IMR-90 (cell line): Measurements from ENCODE around the gene SAT2.

Experiments used
- BHLHE40 ChIP-seq: fragments of 150-350 bp; IDR thresholded peaks from 2 replicates; pipeline ENCODE4 v1.6.1; 2016; ENCODE audit warnings: mild to moderate bottlenecking, low read depth, low read length
- CEBPB ChIP-seq: IDR thresholded peaks from 2 replicates; pipeline ENCODE4 v1.6.1; 2012; ENCODE audit warnings: low read depth, low read length, improper control_type of control experiment
- CHD1 ChIP-seq: IDR thresholded peaks from 2 replicates; pipeline ENCODE4 v1.6.1; 2012; ENCODE audit warnings: low read depth, low read length, improper control_type of control experiment
- CTCF ChIP-seq: conservative IDR thresholded peaks from 2 replicates; pipeline ENCODE4 v1.5.1; 2012; ENCODE audit warnings: mild to moderate bottlenecking, low read depth, low read length, improper control_type of control experiment
- FOS ChIP-seq: fragments of 150-350 bp; IDR thresholded peaks from 2 replicates; pipeline ENCODE4 v1.6.1; 2016; ENCODE audit warnings: low read depth, low read length
- MAFK ChIP-seq: IDR thresholded peaks from 2 replicates; pipeline ENCODE4 v1.6.1; 2012; ENCODE audit warnings: low read depth, low read length, improper control_type of control experiment
- MAZ ChIP-seq: IDR thresholded peaks from 2 replicates; pipeline ENCODE4 v1.6.1; 2012; ENCODE audit warnings: low read depth, mild to moderate bottlenecking, low read length, improper control_type of control experiment, moderate library complexity, borderline replicate concordance
- MXI1 ChIP-seq: IDR thresholded peaks from 2 replicates; pipeline ENCODE4 v1.6.1; 2012; ENCODE audit warnings: low read depth, mild to moderate bottlenecking, low read length, moderate library complexity, borderline replicate concordance
- POLR2A ChIP-seq: IDR thresholded peaks from 2 replicates; pipeline ENCODE4 v1.6.1; 2012; ENCODE audit warnings: mild to moderate bottlenecking, low read depth, low read length
- RAD21 ChIP-seq: IDR thresholded peaks from 2 replicates; pipeline ENCODE4 v1.6.1; 2012; ENCODE audit warnings: low read length, improper control_type of control experiment
- RCOR1 ChIP-seq: IDR thresholded peaks from 2 replicates; pipeline ENCODE4 v1.6.1; 2012; ENCODE audit warnings: mild to moderate bottlenecking, low read length, improper control_type of control experiment; ENCODE audit not compliant: insufficient replicate concordance
- RFX5 ChIP-seq: IDR thresholded peaks from 2 replicates; pipeline ENCODE4 v1.8.0; 2012; ENCODE audit warnings: low read depth, mild to moderate bottlenecking, low read length, moderate library complexity
- SMC3 ChIP-seq: fragments of 150-350 bp; IDR thresholded peaks from 2 replicates; pipeline ENCODE4 v1.6.1; 2016; ENCODE audit warnings: low read depth, mild to moderate bottlenecking, antibody characterized with exemption, low read length, moderate library complexity

GRCh38 chr17:7588553-7589203 lies 38.9 kb downstream of the SAT2 start:
- TF ChIP-seq CTCF: no peak
- no peak for TF ChIP-seq MAZ
- no peak for TF ChIP-seq POLR2A
- no peak for TF ChIP-seq RFX5
- TF ChIP-seq CEBPB: no peak
- no peak for TF ChIP-seq BHLHE40
- TF ChIP-seq RCOR1: no peak
- no peak for TF ChIP-seq MXI1
- TF ChIP-seq RAD21: no peak
- no peak for TF ChIP-seq MAFK
- no peak for TF ChIP-seq SMC3
- TF ChIP-seq CHD1: no peak
- TF ChIP-seq FOS: no peak
